ENCODE data around the gene SHOX.
"Not testable (repeated sequence)": the region's sequence is repeated elsewhere in the genome, so short reads cannot be mapped to it uniquely, and the experiment has no call there.

SHOX gene

GRCh38 chrX:621705-622503 is 8.7 kb upstream of the SHOX start:
- no peak for DNase-seq (ENCODE audit: low spot score)

DNA sequence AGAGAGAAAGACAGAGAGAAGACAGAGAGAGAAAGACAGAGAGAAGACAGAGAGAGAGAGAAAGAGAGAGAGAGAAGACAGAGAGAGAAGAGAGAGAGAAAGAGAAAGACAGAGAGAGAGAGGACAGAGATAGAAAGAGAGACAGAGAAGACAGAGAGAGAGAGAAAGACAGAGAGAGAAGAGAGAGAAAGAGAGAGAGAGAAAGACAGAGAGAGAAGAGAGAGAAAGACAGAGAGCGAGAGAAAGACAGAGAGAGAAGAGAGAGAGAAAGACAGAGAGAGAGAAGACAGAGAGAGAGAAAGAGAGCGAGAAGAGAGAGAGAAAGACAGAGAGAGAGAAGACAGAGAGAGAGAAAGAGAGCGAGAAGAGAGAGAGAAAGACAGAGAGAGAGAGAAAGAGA is 7.8 kb upstream of the SHOX start:
- DNase-seq (ENCODE audit: low spot score) = not testable (repeated sequence)

DNA sequence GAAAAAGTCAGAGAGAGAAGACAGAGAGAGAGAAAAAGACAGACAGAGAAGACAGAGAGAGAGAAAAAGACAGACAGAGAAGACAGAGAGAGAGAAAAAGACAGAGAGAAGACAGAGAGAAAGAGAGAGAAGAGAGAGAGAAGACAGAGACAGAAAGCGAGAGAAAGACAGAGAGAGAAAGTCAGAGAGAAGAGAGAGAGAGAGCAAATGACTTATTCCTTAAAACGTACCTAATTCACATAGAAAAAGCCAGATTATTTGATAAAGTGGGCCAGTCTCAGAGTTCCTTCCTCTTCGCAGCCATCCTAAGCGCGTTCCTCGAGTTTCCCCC is 7.4 kb upstream of the SHOX start:
- no peak for DNase-seq (ENCODE audit: low spot score)

DNA sequence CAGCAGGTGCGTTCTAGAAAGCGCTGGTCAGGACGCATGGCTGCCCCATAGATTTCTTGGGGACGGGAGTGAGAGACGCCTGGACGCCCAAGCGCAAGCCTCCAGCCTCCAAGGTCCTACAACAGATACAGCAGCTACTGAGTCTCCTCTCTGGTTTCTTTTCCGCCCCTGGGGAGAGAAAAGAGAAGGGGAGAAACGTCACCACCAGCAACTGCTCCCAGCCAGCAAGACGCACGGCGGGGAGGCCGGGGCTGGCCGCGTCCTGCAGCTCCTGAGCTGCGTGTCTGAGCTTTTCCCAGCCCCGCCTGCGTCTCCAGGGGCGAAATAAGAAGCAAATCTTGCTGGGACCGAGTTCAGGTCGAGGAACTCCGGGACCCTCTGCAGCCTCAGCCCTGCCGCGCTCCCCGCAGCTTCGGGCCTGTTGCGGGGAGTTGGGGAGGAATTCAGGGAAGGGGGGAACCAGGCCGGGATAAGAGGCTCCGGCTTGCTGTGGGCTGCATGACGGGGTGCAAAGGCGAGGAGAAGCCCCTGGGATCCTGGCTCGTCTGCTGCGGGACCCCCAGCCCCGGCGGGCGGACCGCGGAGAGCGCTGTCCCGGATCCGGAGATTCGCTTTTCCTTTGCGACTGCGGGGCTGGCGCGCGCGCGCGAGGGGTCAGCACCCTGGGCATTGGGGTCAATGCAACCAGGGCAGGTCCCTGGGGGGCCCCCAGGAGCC is 6.8 kb upstream of the SHOX start:
- DNase-seq (ENCODE audit: low spot score) = no peak

GRCh38 chrX:625137-625691 is 5.4 kb upstream of the SHOX start:
- no peak for DNase-seq (ENCODE audit: low spot score)

DNA sequence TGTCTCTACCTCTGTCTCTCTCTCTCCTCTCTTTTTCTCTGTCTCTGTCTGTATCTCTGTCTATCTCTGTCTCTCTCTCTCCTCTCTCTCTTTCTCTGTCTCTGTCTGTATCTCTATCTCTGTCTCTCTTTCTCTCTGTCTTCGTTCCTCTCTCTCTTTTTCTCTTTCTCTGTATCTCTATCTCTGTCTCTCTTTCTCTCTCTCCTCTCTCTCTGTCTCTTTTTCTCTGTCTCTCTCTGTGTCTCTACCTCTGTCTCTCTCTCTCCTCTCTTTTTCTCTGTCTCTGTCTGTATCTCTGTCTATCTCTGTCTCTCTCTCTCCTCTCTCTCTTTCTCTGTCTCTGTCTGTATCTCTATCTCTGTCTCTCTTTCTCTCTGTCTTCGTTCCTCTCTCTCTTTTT is 4.5 kb upstream of the SHOX start:
- not testable (repeated sequence) for DNase-seq (ENCODE audit: low spot score)

GRCh38 chrX:626745-627509 is 3.7 kb upstream of the SHOX start:
- DNase-seq (ENCODE audit: low spot score) = no peak

DNA sequence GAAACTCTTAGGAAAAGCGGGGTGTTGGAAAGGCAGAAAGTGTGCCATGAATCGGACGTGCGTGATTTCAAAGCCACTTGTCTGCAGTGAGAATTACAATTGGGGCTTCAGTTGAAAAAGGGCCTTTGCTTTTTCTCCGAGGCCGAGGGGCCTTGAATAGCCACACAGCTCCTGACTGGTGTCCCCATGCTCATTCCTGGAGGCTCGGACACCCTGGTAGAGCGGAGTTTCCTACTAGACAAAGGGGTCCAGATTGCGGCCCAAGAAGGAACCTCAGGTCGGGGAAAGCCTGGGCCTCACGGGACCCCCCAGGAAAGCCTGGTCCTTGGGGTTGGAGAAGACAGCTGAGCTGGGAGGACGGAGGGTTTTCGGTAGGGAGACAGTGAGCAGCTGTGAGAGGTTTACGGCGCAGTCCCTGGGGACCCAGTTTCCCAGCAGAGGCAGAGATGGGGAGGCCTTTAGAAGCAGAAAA is 3.0 kb upstream of the SHOX start:
- DNase-seq (ENCODE audit: low spot score) = no peak

- no peak for DNase-seq (ENCODE audit: low spot score)
These were observed 2.6 kb upstream of the SHOX start for GRCh38 chrX:627995-628394.

DNA sequence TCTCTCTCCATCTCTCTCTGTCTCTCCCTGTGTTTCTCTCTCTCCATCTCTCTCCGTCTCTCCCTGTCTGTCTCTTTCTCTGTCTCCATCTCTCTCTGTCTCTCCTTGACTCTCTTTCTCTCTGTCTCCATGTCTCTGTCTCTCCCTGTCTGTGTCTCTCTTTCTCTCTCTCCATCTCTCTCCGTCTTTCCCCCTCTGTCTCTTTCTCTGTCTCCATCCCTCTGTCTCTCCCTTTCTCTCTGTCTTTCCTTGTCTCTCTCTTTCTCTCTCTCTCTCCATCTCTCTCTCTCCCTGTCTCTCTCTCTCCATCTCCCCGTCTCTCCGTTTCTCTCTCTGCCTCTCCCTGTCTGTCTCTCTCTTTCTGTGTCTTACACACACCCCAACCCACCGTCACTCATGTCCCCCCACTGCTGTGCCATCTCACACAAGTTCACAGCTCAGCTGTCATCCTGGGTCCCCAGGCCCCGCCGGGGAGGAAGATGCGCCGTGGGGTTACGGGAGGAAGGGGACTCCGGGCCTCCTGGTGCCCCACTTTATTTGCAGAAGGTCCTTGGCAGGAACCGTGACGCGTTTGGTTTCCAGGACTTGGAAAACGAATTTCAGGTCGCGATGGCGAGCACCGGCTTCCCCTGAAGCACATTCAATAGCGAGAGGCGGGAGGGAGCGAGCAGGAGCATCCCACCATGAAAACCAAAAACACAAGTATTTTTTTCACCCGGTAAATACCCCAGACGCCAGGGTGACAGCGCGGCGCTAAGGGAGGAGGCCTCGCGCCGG is 1.2 kb upstream of the SHOX start:
- DNase-seq (ENCODE audit: low spot score) = no peak

GRCh38 chrX:630007-630611 is 482 bp upstream of the SHOX start:
- DNase-seq (ENCODE audit: low spot score) = no peak

GRCh38 chrX:631802-632365 is 1.3 kb downstream of the SHOX start:
- no peak for DNase-seq (ENCODE audit: low spot score)

DNA sequence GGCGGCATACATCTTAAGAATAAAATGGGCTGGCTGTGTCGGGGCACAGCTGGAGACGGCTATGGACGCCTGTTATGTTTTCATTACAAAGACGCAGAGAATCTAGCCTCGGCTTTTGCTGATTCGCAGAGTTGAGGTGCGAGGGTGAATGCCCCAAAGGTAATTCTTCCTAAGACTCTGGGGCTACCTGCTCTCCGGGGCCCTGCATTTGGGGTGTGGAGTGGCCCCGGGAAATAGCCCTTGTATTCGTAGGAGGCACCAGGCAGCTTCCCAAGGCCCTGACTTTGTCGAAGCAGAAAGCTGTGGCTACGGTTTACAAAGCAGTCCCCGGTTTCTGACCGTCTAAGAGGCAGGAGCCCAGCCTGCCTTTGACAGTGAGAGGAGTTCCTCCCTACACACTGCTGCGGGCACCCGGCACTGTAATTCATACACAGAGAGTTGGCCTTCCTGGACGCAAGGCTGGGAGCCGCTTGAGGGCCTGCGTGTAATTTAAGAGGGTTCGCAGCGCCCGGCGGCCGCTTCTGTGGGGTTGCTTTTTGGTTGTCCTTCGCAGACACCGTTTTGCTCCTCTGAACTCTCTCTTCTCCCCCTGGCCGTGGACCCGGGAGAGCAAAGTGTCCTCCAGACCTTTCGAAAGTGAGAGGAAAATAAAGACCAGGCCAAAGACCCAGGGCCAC is 1.9 kb downstream of the SHOX start:
- no peak for DNase-seq (ENCODE audit: low spot score)

DNA sequence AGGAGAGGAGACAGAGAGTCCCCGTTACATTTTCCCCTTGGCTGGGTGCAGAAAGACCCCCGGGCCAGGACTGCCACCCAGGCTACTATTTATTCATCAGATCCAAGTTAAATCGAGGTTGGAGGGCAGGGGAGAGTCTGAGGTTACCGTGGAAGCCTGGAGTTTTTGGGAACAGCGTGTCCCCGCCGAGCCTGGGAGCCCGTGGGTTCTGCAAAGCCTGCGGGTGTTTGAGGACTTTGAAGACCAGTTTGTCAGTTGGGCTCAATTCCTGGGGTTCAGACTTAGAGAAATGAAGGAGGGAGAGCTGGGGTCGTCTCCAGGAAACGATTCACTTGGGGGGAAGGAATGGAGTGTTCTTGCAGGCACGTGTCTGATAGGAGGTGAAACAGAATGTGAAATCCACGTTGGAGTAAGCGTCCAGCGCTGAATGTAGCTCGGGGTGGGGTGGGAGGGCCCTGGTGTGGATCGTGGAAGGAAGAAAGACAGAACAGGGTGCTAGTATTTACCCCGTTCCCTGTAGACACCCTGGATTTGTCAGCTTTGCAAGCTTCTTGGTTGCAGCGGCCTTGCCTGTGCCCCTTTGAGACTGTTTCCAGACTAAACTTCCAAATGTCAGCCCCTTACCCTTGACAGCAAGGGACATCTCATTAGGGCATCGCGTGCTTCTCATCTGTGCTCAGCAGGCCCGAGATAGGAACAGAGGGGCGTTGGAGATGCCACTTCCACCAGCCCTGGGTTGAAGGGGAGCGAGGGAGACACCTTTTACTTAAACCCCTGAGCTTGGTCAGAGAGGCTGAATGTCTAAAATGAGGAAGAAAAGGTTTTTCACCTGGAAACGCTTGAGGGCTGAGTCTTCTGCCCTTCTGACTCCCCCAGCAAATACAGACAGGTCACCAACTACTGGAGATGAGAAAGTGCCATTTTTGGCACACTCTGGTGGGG is 2.7 kb downstream of the SHOX start:
- DNase-seq (ENCODE audit: low spot score) = no peak

DNA sequence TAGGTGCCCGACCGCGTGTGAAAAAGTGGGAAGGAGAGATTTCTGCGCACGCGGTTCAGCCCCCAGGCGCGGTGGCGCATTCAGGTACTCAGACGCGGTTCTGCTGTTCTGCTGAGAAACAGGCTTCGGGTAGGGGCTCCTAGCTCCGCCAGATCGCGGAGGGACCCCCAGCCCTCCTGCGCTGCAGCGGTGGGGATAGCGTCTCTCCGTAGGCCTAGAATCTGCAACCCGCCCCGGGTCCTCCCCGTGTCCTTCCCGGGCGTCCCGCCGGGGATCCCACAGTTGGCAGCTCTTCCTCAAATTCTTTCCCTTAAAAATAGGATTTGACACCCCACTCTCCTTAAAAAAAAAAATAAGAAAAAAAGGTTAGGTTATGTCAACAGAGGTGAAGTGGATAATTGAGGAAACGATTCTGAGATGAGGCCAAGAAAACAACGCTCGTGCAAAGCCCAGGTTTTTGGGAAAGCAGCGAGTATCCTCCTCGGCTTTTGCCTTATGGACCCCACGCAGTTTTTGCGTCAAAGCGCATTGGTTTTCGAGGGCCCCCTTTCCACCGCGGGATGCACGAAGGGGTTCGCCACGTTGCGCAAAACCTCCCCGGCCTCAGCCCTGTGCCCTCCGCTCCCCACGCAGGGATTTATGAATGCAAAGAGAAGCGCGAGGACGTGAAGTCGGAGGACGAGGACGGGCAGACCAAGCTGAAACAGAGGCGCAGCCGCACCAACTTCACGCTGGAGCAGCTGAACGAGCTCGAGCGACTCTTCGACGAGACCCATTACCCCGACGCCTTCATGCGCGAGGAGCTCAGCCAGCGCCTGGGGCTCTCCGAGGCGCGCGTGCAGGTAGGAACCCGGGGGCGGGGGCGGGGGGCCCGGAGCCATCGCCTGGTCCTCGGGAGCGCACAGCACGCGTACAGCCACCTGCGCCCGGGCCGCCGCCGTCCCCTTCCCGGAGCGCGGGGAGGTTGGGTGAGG is 3.7 kb downstream of the SHOX start:
- no peak for DNase-seq (ENCODE audit: low spot score)

DNA sequence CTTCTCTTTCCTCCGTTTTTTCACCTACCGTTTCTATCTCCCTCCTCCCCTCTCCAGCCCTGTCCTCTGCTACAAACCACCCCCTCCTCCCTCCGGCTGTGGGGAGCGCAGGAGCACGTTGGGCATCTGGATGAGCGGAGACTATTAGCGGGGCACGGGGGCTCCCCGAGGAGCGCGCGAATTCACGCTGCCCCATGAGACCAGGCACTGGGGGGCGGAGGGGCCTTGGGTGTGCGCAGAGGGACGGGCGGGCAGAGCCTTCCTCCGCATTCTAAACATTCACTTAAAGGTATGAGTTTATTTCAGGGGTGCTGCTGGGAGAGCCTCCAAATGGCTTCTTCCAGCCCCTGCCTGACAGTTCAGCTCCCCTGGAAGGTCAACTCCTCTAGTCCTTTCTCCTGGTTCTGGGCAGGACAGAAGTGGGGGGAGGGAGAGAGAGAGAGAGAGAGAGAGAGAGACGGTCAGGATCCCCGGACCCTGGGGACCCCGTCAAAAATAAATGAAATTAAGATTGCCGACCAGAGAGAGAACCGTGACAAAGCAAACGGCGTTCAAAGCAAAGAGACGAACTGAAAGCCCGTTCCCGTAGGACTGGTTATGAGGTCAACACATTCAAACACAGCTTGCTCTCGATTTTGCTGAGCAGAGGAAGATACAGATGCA is 5.0 kb downstream of the SHOX start:
- DNase-seq (ENCODE audit: low spot score) = no peak

DNA sequence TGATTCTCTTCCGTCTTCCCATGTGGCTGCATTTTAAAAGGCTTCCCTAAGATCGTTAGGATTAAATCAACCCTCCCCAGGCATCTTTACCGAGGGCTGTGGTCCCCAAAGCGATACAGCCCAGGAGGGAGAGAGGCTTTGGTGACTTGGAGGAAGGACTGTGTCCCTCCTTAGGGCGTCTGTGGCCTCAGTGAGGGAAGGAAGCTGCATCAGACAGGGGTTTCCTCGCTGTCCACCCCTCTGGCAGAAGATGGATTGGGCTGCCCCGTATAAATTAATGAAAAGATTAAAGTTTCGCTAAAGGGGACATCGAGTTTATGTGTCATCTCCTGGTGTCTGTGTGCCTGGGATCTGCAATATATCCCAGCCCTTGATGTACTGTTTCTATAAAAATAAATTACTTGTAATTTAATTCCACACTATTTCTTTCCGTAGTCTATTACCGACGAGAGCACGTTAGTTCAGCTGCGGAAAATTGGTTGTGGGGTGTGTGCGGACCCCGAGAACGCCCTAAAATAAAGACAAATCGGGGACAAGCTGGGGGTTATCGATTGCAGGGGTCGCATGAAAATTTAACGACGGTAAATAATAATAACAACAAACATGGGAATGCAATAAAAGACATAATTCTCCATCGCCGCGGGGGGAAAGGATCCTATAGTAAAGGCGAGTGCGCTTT is 6.5 kb downstream of the SHOX start:
- DNase-seq (ENCODE audit: low spot score) = no peak
